GM19099 (cell line): ENCODE data around the gene TMEM135.

Source experiments
- POLR2A ChIP-seq: IDR thresholded peaks from 3 replicates; pipeline ENCODE4 v1.6.1; 2011; ENCODE audit warnings: low read depth; ENCODE audit not compliant: insufficient read length; ENCODE audit errors: extremely low read depth

TMEM135 gene

DNA sequence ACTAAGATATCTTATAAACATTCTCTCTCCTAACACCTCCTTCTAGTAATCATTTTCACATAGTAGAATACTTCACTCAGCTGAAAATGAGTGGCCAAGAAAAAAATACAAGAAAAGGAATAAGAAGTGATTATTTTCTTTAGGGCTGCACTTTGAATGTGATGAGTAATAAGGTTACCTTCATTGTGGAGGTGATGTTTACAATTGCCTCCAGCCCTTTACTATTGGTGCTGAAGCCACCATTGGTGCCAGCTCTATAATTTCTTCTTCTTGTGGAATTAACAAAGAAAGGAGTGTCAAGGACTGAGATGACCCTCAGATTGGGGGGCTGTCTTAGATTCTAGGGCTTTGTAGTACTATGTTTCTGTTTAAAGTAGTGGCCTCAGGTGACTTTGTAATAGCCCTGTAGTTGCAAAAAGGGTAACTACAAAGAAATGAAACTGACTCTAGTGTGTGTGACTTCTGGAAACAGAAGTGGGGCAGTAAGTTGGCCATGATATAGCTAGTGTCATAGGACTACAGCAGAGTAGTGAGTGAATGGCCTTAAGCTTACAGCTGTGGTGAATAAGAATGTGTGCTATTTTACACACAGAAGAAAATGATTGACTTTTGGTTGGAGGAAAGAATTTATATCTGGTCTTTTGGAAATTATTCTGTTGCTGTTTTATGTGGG, 287.2 kb downstream of the TMEM135 start:
- no peak for TF ChIP-seq POLR2A

GRCh38 chr11:87325490-87325872, 287.7 kb downstream of the TMEM135 start:
- TF ChIP-seq POLR2A: no peak

- no peak for TF ChIP-seq POLR2A
Measured at GRCh38 chr11:87326594-87326993, 288.9 kb downstream of the TMEM135 start.

DNA sequence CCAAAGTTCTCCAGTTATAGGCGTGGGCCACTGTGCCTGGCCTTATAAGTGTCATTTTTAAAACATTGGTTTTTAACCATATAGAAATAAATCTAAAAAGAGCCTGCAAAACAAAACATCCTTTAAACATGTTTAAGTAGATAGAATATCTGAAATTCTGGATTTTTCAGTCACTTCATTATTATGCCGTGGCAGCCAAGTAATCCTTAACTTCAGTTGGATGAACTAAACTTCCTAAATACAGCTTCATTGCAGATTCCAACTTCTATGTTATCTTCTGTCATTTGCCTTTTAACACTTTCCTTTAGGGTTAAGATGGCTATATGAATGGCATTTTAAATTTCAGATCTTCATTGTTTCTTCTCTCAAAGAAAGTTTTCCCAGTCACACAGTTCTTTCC, 291.4 kb downstream of the TMEM135 start:
- TF ChIP-seq POLR2A: no peak

- TF ChIP-seq POLR2A: no peak
Measured at GRCh38 chr11:87330187-87330601, 292.5 kb downstream of the TMEM135 start.

DNA sequence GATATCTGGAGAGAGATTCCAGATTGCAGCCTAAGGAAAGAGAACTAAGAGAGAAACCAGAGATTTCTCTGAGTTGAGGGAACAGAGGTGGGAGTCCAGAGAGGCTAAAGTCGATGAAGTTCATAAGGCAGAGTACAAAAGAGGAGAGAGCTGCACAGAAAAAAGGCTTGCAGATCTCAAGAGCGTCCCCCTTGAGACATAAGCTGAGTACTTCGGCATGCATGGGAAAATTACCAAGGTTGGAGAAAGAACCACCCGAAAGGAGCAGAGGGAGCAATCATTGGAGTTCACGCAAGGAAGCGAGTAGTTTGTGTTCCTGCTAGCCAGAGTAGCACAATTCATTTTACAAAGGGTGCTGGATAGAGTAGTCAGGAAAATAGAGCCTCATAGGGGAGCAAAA, 293.5 kb downstream of the TMEM135 start:
- TF ChIP-seq POLR2A: no peak

- TF ChIP-seq POLR2A: no peak
Measured at GRCh38 chr11:87338046-87338639, 300.4 kb downstream of the TMEM135 start.

DNA sequence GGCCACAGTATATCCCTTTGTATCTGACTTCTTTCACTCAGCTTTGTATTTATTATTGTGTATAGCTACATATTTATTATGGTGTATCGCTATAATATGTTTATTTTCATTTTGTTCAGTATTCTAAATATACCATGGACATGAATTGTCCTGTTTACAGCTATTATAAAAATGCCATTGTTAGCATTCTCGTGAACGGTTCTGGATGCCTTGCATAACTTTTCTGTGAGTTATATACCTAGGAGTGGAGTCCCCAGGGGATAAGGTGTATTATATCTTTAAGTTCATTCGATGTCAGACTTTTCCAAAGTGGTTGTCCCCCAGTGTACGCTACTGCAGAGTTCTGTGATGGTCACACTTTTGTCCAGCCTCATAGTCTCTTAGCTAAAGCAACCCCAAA, 301.7 kb downstream of the TMEM135 start:
- TF ChIP-seq POLR2A: no peak

DNA sequence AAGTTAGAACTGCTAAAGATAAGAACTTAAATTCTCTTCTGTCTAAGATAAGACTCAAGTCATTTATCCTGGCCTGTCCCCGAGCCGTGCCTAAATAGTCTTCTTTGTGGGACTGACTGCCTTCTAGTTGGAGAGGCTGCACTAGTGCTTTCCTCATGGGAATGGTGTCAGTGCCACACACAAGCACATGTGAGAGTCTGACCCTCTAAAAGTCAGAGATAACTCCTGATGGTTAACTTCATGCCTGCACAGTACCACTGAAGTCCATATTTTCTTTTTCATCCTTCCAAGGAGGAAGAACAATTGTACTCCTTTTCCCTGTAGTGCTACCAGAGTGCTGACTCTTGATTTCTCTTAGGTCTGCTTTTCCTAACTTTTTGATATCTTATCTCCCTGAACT, 309.7 kb downstream of the TMEM135 start:
- no peak for TF ChIP-seq POLR2A

GRCh38 chr11:87347854-87348253, 310.1 kb downstream of the TMEM135 start:
- no peak for TF ChIP-seq POLR2A

- TF ChIP-seq POLR2A: no peak
Measured at GRCh38 chr11:87351676-87352075, 313.9 kb downstream of the TMEM135 start.

DNA sequence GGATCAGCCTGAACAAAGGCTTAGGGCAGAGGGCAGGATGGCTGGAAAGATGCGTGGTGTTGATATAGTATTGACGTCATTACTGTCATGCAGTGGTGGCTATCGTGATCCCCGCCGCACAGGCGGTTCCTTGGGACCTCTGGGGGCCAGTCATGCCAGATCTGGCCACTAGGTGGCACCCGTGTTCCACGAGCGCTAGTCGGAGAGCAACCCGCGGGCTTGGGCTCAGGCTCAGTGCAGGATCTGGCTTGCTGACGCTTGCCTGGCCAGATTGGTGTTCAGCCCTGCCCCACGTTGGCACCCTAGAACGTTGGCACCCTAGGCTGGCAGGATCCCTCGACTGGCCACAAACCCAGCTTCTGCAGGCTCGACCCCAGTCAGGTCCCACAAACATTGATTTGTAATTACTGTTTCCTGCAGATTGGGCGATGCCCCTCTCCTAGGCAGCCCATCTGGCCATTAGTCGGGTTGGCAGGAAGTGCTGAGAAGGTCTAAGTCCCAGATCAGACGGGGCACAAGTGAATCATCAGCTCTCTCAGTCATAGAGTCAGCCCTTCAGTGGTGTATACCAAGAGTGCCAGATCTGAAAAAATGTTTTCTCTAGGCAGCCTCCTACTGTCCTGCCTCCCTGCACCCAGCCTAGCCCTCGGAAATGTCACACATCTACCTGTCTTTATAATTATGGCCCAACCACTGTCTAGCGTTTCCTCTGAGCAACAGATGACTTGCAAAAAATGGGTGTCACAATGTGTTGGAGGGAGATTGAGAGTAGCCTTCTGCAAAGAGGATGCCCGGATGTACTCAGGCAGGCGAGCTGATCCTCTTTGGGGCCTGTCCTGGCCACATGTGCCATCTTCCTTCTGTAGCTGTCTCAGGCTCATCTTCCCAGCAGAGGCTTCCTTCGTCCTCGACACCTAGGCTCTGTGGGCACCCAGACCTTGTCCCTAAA, 315.3 kb downstream of the TMEM135 start:
- TF ChIP-seq POLR2A: no peak

GRCh38 chr11:87353771-87354345, 316.1 kb downstream of the TMEM135 start:
- TF ChIP-seq POLR2A: no peak

- TF ChIP-seq POLR2A: no peak
Measured at GRCh38 chr11:87355596-87355995, 317.9 kb downstream of the TMEM135 start.

- no peak for TF ChIP-seq POLR2A
Measured at GRCh38 chr11:87356428-87356827, 318.7 kb downstream of the TMEM135 start.
